HG03565 (cell line): ENCODE results near the gene CLIP1.
"Not testable (repeated sequence)": the region's sequence is repeated elsewhere in the genome, so short reads cannot be mapped to it uniquely, and the experiment has no call there.

Experiments used
- ATAC-seq: cut with Tn5 transposase; IDR thresholded peaks from one replicate; pipeline ENCODE4 v1.9.1; 2021; ENCODE audit warnings: mild to moderate bottlenecking, moderate library complexity; ENCODE audit not compliant: unreplicated experiment

Gene CLIP1

DNA sequence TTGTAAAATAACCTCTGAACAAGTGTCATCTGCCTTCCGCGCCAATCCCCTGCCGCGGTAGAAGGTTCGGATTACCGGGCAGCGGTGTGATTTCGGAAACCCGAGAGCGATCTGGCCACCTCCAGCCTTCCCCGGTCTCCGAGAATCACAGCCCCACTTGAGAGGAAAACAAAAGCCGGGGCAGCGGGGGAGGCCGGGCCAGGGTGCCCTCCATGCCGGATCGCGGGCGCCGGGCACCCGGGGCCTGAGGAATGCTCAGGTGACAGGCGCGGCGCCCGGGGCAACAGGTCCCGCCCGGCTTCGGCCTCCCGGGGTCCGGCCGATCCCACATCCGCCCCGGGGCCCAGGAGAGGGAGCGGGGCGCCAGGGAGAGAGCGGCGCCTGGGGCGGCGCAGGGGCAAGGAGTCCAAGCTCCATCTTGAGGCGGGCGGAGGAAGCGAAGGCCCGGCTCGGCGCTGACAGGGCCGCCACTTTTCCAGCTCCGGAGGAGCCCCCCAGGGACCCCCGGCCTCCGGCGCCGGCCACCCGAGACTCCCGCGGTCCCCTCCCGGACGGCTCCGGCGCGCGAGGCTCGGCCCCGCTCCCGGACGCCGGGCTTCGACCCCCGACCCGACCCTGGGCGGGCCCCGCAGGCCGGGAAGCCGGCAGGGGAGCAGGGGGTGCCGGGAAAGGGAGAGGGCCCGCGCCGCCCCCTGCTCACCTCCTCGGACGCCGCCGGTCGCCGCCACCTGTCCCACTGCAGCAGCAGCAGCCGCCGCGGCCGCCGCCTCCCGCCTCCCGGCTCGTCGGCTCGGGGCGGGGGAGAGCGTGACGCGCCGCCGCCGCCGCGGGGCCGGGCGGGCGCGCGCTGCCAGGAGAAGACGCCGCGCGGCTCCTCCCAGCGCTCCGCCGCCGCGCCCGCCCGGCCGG is at the start of gene CLIP1:
Gene CLIP1 (minus strand): TSS at position 849 of the 909 bp plus-strand sequence. CDS start 42,217 bp downstream, outside the sequence.
- ATAC-seq: peak; percentile 40

DNA sequence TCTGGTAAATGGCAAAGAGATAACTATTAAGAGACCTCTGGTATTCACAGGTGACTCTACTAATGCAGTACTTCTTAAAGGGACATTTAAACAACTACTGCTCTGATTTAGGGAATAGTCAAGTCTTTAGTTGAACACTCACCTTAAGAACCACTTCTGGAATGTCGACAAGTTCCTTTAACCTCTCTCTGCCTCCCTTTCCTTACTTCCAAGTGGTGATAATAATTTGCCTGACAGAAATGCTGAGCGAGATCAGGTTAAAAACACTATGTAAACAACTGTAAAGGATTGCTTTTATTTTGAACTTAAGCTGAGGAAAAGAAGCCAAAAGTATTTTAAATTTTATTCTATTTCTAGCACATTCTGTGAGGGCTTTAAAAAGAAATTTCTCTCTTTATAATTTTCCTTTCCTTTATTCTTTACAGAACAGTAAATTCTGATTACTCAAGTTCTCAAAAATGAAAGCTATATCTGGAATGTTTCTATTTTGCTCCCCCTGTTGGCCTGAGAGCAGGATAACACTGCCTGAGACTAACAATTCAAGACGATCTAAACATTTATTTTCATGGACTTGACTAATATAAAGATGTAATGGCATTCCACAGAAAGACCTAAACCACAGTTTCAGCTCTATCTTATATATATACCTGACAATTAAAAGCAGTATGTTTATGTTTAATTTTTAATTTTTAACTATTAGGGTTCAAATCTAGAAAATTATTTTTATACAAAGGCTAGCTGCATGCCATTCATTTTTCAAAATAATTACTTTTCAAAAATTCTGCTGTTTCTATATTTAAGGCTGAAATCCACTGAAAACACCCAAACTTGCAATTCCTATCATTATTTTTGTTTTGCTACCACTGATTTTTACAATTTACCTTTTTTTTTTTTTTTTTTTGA is 49.1 kb upstream of the CLIP1 start:
- ATAC-seq: no peak

DNA sequence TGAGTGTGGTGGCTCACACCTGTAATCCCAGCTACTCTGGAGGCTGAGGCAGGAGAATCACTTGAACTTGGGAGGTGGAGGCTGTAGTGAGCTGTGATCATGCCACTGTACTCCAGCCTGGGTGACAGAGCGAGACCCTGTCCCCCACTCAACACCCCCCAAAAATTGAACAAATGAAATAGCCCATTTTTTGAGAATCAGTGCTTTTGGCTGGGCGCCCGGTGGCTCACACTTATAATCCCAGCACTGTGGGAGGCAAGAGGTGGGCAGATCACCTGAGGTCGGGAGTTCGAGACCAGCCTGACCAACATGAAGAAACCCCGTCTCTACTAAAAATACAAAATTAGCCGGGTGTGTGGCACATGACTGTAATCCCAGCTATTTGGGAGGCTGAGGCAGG is 48.1 kb upstream of the CLIP1 start:
- not testable (repeated sequence) for ATAC-seq

DNA sequence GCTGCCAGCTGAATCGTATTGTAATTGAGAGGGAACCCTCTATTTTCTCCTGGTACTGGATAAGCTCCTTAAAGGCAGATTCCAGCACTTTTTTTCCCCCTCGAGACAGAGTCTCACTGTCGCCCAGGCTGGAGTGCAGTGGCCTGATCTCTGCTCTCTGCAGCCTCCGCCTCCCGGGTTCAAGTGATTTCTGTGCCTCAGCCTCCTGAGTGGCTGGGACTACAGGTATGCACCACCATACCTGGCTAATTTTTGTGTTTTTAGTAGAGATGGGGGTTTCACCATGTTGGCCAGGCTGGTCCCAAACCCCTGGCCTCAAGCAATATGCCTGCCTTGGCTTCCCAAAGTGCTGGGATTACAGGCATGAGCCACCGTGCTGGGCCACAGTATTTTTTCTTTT is 47.4 kb upstream of the CLIP1 start:
- ATAC-seq: not testable (repeated sequence)

DNA sequence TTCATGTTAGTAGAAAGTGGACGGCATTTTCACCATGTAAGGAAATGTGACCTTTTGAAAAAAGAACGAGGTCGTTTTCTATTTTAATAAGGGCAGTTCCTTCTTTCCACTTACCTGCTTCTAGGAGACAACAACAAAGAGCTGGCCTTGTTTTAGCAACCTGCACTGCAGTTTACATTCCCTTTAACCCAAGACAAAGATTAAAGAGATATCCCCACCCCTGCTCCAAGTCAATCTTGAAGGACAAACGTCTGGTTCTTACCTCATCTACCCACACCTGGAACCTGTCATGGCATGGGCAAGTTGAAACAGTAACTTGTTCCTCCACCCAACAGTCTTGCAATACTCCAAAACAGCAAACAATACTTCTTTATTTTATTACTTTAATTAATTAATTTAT is 45.5 kb upstream of the CLIP1 start:
- no peak for ATAC-seq

DNA sequence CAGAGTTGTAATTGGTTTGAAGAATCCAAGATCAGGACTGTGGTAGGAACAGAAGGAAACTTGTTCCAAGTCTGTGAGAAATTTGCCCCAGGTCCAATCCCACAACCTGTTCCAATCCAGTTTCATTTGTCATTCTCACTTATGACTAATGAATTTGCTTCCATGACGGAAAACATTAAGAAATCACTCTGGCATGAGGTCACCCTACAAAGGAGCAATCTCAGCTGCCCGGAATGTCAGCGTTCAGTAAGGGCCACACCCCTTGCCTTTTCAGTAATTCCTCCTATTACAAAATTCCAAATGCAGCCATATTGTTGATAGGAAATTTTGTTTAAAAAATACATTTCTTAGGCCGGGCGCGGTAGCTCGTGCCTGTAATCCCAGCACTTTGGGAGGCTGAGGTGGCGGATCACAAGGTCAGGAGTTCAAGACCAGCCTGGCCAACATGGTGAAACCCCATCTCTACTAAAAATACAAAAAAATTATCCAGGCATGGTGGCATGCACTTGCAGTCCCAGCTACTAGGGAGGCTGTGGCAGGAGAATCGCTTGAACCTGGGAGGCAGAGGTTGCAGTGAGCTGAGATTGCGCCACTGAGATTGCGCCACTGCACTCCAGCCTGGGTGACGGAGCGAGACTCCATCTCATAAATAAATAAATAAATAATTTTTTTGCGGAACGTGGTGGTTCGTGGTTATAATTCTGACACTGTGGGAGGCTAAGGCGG is 42.0 kb upstream of the CLIP1 start:
- ATAC-seq: not testable (repeated sequence)

DNA sequence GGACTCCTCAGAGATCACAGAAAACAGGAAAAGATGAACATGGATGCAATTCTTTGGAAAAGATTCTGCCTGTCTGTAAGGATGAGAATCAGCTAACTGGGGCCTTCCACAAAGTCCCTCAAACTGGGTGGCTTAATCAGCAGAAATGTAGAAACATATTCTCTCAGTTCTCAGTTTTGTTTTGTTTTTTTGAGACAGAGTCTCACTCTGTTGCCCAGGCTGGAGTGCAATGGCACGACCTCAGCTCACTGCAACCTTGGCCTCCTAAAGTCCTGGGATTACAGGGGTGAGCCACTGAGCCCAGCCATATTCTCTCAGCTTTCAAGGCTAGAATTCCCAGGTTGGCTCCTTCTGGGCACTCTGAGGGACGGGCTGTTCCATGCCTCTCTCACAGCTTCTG is 38.2 kb upstream of the CLIP1 start:
- no peak for ATAC-seq

DNA sequence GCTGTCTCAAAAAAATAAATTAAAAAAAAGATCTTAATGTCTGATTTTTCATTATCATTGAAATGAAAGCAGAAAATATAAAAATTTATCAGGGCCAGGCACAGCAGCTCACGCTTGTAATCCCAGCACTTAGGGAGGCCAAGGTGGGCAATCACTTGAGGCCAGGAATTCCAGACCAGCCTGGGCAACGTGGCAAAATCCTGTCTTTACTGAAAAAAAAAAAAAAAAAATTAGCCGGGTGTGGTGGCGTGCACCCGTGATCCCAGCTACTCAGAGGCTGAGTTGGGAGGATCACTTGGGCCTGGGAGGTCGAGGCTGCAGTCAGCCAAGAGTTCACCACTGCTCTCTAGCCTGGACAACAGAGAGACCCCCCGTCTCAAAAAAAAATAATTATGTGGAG is 37.6 kb upstream of the CLIP1 start:
- ATAC-seq: no peak

DNA sequence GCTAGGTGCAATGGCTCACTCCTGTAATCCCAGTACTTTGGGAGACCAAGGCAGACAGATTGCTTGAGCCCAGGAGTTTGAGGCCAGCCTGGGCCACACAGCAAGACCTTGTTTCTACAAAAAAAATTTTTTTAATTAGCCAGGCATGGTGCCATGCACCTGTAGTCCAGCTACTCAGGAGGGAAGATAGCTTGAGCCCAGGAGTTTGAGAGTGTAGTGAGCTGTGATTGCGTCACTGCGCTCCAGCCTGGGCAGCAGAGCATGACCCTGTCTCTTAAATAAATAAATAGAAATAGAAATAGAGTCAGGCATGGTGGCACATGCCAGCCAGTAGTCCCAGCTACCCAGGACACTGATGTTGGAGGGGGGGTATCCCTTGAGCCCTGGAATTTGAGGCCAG is 36.7 kb upstream of the CLIP1 start:
- ATAC-seq: no peak

DNA sequence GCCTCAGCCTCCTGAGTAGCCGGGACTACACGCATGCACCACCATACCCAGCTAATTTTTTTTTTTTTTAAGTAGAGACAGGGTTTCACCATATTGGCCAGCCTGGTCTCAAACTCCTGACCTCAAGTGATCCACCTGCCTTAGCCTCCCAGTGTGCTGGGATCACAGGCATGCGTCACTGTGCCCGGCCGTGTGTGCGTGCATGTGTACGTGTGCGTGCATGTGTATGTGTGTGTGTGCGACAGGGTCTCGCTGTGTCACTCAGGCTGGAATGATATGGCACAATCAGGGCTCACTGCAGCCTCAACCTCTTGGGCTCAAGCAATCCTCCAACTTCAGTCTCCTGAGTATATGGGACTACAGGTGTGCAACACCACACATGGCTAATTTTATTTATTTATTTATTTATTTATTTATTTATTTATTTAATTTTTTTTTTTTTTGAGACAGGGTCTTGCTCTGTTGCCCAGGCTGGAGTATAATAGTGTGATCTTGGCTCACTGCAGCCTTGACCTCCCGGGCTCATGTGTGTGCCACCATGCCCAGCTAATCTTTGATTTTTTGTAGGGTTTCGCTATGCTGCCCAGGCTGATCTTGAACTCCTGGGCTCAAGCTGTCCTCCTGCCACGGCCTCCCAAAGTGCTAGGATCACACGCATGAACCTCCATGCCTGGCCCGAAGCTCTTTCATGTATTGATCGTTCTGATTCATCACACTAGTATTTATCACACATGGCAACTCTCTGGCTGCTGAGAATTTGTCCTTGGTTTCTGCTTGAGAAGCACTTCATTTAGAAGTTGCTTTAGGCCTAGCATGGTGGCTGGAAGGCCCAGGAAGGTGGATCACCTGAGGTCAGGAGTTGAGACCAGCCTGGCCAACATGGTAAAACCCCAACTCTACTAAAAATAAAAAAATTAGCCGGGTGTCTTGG is 35.9 kb upstream of the CLIP1 start:
- no peak for ATAC-seq

DNA sequence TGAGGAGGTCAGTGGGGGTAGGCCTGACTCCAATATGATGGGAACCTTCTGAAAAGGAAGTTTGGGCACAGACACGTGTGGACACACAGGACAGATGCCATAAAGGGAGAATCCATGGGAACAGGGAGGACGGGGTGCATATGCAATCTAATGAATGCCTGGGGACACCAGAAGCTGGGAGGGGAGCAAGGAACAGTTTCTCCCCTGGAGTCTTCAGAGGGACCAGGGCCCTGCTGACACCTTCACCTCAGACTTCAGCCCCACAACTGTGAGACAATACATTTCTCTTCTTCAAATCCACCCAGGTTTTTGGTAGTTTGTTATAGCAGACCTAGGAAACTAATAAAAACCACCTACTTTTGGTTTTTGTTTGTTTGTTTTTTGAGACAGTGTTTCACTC is 35.2 kb upstream of the CLIP1 start:
- ATAC-seq: no peak

DNA sequence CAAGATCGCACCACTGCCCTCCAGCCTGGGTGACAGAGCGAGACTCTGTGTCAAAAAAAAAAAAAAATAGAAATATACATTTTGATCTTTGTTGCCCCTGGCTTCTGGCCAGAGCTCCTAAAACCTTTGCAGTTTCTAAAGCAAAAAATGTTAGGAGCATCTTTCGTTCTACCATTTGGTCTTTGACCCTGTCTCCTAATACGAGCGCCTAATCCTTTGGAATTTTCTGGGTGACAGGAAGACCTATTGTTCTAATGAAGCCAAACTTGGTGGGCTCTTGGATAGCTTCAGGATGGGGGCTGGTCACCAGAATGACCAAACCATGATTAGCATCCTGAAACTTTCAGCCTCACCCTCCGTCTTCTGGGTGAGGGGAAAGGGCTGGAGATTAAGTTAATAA is 32.3 kb upstream of the CLIP1 start:
- no peak for ATAC-seq

DNA sequence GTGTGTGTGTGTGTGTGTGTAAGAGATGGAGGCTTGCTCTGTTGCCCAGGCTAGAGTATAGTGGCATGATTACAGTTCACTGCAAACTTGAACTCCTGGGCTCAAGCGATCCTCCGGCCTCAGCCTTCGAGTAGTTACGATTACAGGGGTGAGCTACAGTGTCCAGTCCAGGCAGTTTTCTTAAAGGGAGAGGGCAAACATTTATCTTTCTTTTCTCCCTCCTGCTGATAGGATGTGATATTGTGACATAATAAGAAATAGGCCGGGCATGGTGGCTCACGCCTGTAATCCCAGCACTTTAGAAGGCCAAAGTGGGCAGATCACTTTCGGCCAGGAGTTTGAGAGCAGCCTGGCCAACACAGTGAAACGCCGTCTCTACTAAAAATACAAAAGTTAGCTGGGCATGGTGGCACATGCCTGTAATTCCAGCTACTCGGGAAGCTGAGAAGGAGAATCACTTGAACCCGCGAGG is 31.8 kb upstream of the CLIP1 start:
- ATAC-seq: no peak

DNA sequence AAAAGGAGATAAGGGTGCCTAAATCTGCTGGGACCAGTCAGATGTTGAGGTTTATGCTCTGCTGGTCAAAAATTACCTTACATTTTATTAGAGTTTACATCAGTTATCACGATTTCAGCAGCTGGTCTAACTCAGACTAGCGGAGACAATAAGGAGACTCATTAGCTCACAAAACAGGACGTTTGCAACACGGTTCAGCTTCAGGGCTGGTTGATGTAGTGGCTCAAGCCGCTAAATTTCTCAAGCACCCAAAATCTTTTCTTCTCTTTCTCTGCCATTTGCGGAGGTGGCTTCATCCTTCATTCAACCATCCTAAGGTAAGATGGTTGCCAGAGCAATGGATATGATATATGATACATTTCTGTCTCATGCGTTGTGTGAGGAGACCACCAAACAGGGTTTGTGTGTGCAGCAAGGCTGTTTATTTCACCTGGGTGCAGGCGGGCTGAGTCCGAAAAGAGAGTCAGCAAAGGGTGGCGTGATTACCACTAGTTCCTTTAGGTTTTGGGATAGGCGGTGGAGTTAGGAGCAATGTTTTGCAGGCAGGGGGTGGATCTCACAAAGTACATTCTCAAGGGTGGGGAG is 30.3 kb upstream of the CLIP1 start:
- ATAC-seq: no peak

DNA sequence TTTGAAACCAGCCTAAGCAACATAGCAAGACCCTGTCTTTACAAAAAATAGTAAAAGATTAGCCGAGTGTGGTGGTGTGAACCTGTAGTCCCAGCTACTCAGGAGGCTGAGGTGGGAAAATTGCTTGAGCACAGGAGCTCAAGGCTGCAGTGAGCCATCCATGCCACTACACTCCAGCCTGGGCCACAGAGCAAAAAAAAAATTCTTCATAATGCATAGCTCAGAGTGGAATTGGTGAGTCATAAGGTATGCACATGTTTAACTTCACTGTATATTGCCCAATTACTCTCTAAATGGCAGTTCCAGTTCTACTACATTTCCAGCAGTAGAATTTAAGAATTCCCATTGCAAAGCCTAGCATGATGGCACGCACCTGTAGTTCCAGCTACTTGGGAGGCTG is 26.8 kb upstream of the CLIP1 start:
- ATAC-seq: no peak

DNA sequence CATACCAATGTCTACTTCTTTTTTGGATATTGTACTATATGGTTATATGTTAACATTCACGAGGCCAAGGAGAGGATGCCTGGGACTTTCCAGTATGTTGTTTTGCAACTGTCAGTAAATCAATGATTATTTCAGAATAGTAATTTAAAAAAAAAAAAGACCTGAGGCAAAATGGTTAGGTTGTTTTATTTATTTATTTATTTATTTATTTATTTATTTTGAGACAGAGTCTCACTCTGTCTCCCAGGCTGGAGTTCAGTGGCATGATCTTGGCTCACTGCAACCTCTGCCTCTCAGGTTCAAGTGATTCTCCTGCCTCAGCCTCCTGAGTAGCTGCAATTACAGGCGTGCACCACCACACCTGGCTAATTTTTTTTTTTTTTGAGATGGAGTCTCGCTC is 25.4 kb upstream of the CLIP1 start:
- not testable (repeated sequence) for ATAC-seq

DNA sequence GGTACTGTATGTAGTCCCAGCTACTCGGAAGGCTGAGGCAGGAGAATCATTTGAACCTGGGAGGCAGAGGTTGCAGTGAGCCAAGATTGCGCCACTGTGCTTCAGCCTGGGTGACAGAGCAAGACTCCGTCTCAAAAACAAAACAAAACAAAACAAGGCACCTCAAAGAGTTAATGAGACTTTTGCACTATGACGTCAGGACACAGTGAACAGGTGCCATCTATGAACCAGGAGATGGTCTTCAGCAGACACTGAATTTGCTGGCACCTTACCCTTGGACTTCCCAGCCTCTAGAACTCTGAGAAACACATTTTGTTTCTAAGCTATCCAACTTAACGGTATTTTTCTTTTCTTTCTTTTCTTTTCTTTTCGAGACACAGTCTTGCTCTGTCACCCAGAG is 23.9 kb upstream of the CLIP1 start:
- not testable (repeated sequence) for ATAC-seq

DNA sequence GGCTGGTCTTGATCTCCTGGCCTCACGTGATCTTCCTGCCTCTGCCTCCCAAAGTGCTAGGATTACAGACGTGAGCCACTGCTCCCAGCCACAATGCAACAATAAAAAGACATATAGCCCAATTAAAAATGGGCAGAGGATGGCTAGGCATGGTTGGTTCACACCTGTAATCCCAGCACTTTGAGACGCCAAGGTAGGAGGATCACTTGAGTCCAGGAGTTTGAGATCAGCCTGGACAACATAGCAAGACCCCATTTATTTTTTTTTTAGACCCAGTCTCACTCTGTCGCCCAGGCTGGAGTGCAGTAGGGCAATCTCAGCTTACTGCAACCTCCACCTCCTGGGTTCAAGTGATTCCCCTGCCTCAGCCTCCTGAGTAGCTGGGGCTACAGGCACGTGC is 21.6 kb upstream of the CLIP1 start:
- ATAC-seq: not testable (repeated sequence)

DNA sequence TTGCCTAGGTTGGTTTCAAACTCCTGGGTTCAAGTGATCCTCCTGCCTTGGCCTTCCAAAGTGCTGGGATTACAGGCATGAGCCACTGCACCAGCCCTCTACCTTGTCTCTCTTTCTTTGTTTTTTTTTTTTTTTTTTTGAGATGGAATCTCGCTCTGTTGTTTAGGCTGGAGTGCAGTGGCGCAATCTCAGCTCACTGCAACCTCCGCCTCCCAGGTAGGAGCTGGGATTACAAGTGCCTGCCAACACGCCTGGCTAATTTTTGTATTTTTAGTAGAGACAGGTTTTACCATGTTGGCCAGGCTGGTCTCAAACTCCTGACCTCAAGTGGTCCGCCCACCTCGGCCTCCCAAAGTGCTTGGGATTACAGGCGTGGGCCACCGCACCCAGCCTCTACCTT is 16.4 kb upstream of the CLIP1 start:
- not testable (repeated sequence) for ATAC-seq
